Karpas-422 (cell line): Measurements from ENCODE around the gene KMT2C. TPM values are rescaled to one million over a fixed set of nuclear protein-coding genes. Genes with fewer than 3 reads are reported as not detected.

Experiments
- DNase-seq: peaks from one replicate; pipeline ENCODE4 v3.0.0-alpha.2; 2015
- H2AFZ ChIP-seq: fragments of 200-600 bp; sonication (generic); 2 replicates; pipeline ENCODE4 v1.6.1; 2014; ENCODE audit warnings: antibody characterized with exemption, low read length, mixed read lengths
- H3K27ac ChIP-seq: fragments of 200-600 bp; sonication (generic); 2 replicates; pipeline ENCODE4 v1.5.1; 2014; ENCODE audit warnings: mild to moderate bottlenecking, low read length, moderate library complexity
- H3K27me3 ChIP-seq: fragments of 200-600 bp; sonication (generic); 2 replicates; pipeline ENCODE4 v1.6.1; 2014; ENCODE audit warnings: low read length, mixed read lengths
- H3K36me3 ChIP-seq: fragments of 200-600 bp; sonication (generic); 2 replicates; pipeline ENCODE4 v1.6.1; 2014; ENCODE audit warnings: low read length, mixed read lengths; ENCODE audit not compliant: insufficient read depth
- H3K4me1 ChIP-seq: fragments of 200-600 bp; sonication (generic); 2 replicates; pipeline ENCODE4 v1.6.1; 2014; ENCODE audit warnings: mild to moderate bottlenecking, low read length, mixed read lengths
- H3K4me2 ChIP-seq: fragments of 200-600 bp; sonication (generic); 2 replicates; pipeline ENCODE4 v1.6.1; 2014; ENCODE audit warnings: low read length, low read depth, mild to moderate bottlenecking; ENCODE audit not compliant: poor library complexity, severe bottlenecking
- H3K4me3 ChIP-seq: fragments of 200-600 bp; sonication (generic); 2 replicates; pipeline ENCODE4 v1.5.1; 2014; ENCODE audit warnings: mild to moderate bottlenecking, antibody characterized with exemption, low read length, mixed read lengths
- H3K79me2 ChIP-seq: fragments of 200-600 bp; sonication (generic); 2 replicates; pipeline ENCODE4 v1.6.1; 2014; ENCODE audit warnings: mild to moderate bottlenecking, low read length, mixed read lengths
- H3K9ac ChIP-seq: fragments of 200-600 bp; sonication (generic); 2 replicates; pipeline ENCODE4 v1.6.0; 2014; ENCODE audit warnings: low read length
- H3K9me2 ChIP-seq: fragments of 200-600 bp; sonication (generic), shearing (Covaris generic); replicated peaks from 2 replicates; pipeline ENCODE4 v1.6.0; 2014; ENCODE audit warnings: mild to moderate bottlenecking, low read length, moderate library complexity; ENCODE audit not compliant: insufficient read depth
- H3K9me3 ChIP-seq: fragments of 300-700, 200-600 bp; sonication (generic); 2 replicates; pipeline ENCODE4 v1.6.1; 2014; ENCODE audit warnings: low read length, mixed read lengths
- H4K20me1 ChIP-seq: fragments of 200-600 bp; sonication (generic); 2 replicates; pipeline ENCODE4 v1.6.1; 2014; ENCODE audit warnings: mild to moderate bottlenecking, antibody characterized with exemption, low read length, low read depth; ENCODE audit not compliant: insufficient read depth
- total RNA-seq: library from RNA; depleted of rRNA; stranded (reverse); fragments of >200 nt; shearing (Covaris generic); gene quantifications from 2 replicates; pipeline ENCODE4 v1.2.3, GENCODE V29; 2014; ENCODE audit warnings: low replicate concordance

KMT2C gene
- total RNA-seq, 1 experiment from 2014 or later = 70.7 TPM

GRCh38 chr7:152103066-152103465, 332.7 kb downstream of the KMT2C start:
- Histone ChIP-seq H3K9ac (no peak overlapping the region), H3K9me2 (no peaks in the 10 kb centered on the region), H3K79me2 (no peaks in the 10 kb centered on the region), H3K4me1 (no peaks in the 10 kb centered on the region), H2AFZ (no peak overlapping the region), H3K27me3 (no peaks in the 10 kb centered on the region), H3K27ac (no peak overlapping the region), H3K9me3 (no peaks in the 10 kb centered on the region), H3K36me3 (no peaks in the 10 kb centered on the region), H4K20me1 (no peaks in the 10 kb centered on the region), H3K4me2 (no peak overlapping the region), H3K4me3 (no peak overlapping the region)
- no peak for DNase-seq

DNA sequence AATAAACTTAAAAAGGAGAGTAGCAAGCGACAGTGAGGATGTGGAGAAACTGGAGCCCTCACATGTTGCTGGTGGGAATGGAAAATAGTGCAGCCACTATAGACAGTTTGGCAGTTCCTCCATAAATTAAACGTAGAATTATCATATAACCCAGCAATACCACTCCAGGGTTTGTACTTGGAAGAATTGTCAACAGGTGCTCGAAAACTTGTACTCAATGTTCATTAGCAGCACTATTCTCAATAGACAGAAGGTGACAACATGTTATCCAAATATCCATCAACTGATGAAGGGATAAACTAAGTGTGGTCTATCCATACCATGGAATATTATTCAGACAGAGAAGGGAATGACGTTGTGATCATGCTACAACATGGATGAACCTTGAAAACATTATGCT, 338.5 kb downstream of the KMT2C start:
- Histone ChIP-seq H3K9ac (no peak overlapping the region), H2AFZ (no peak overlapping the region), H3K4me3 (no peak overlapping the region), H3K27me3 (no peaks in the 10 kb centered on the region), H3K36me3 (no peaks in the 10 kb centered on the region), H4K20me1 (no peaks in the 10 kb centered on the region), H3K4me1 (no peaks in the 10 kb centered on the region), H3K9me2 (no peaks in the 10 kb centered on the region), H3K4me2 (no peak overlapping the region), H3K27ac (no peak overlapping the region), H3K79me2 (no peaks in the 10 kb centered on the region), H3K9me3 (no peaks in the 10 kb centered on the region)
- no peak for DNase-seq

GRCh38 chr7:152095771-152096170, 340.0 kb downstream of the KMT2C start:
- Histone ChIP-seq H4K20me1 (no peaks in the 10 kb centered on the region), H3K27ac (no peak overlapping the region), H2AFZ (no peak overlapping the region), H3K36me3 (no peaks in the 10 kb centered on the region), H3K9ac (no peak overlapping the region), H3K79me2 (no peaks in the 10 kb centered on the region), H3K4me2 (no peak overlapping the region), H3K27me3 (no peaks in the 10 kb centered on the region), H3K4me3 (no peak overlapping the region), H3K9me2 (no peaks in the 10 kb centered on the region), H3K9me3 (no peaks in the 10 kb centered on the region), H3K4me1 (no peaks in the 10 kb centered on the region)
- DNase-seq = no peak

- Histone ChIP-seq H3K27me3 (no peaks in the 10 kb centered on the region), H3K9me3 (peaks cover 2% of the 10 kb centered on the region; the same call in 1 of the 2 replicates), H2AFZ (no peak overlapping the region), H3K27ac (no peak overlapping the region), H3K4me3 (no peak overlapping the region), H3K4me2 (no peak overlapping the region), H4K20me1 (no peaks in the 10 kb centered on the region), H3K4me1 (no peaks in the 10 kb centered on the region), H3K36me3 (no peaks in the 10 kb centered on the region), H3K9me2 (no peaks in the 10 kb centered on the region), H3K79me2 (no peaks in the 10 kb centered on the region), H3K9ac (no peak overlapping the region)
- no peak for DNase-seq
Measured at GRCh38 chr7:152093717-152094116, 342.1 kb downstream of the KMT2C start.

DNA sequence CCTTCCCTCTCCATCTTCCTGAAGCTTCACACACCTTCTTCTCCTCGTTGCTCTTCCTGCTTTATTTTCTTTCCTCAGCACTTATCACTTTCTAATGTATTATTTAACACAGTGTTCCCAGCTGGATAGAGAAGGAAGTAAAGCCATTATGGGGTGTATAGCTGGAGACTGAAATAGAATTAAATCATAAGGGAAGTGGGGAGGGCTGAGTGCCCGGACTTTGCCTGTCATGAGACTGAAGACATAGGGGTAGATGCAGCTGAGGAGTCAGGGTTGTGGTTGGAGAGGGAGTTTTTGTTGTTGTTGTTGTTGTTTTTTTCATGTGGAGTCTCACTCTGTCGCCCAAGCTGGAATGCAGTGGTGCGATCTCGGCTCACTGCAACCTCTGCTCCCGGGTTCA, 345.1 kb downstream of the KMT2C start:
- H3K9me2 ChIP-seq = no peaks in the 10 kb centered on the region
- DNase-seq = no peak
- no peak overlapping the region for H3K9ac ChIP-seq
- no peaks in the 10 kb centered on the region for H3K4me1 ChIP-seq
- H4K20me1 ChIP-seq = no peaks in the 10 kb centered on the region
- H3K4me3 ChIP-seq = no peak overlapping the region
- peaks cover 2% of the 10 kb centered on the region; the same call in 1 of the 2 replicates for H3K9me3 ChIP-seq
- no peaks in the 10 kb centered on the region for H3K36me3 ChIP-seq
- no peaks in the 10 kb centered on the region for H3K27me3 ChIP-seq
- no peak overlapping the region for H2AFZ ChIP-seq
- no peak overlapping the region for H3K27ac ChIP-seq
- H3K79me2 ChIP-seq = no peaks in the 10 kb centered on the region
- no peak overlapping the region for H3K4me2 ChIP-seq

GRCh38 chr7:152089183-152089582, 346.6 kb downstream of the KMT2C start:
- H3K27me3 ChIP-seq = no peaks in the 10 kb centered on the region
- H3K36me3 ChIP-seq = no peaks in the 10 kb centered on the region
- H3K4me2 ChIP-seq = no peak overlapping the region
- no peak overlapping the region for H3K27ac ChIP-seq
- no peak overlapping the region for H3K4me3 ChIP-seq
- H3K9me3 ChIP-seq = peaks cover 2% of the 10 kb centered on the region; the same call in 1 of the 2 replicates
- no peaks in the 10 kb centered on the region for H4K20me1 ChIP-seq
- H3K79me2 ChIP-seq = no peaks in the 10 kb centered on the region
- no peak overlapping the region for H3K9ac ChIP-seq
- no peaks in the 10 kb centered on the region for H3K9me2 ChIP-seq
- no peak for DNase-seq
- H2AFZ ChIP-seq = no peak overlapping the region
- H3K4me1 ChIP-seq = no peaks in the 10 kb centered on the region

GRCh38 chr7:152086513-152086912, 349.3 kb downstream of the KMT2C start:
- no peak overlapping the region for H3K27ac ChIP-seq
- no peak overlapping the region for H3K4me2 ChIP-seq
- no peaks in the 10 kb centered on the region for H4K20me1 ChIP-seq
- no peak overlapping the region for H2AFZ ChIP-seq
- no peak for DNase-seq
- H3K79me2 ChIP-seq = no peaks in the 10 kb centered on the region
- no peaks in the 10 kb centered on the region for H3K9me2 ChIP-seq
- 0 out of 2 replicates have a peak, but pooled peaks cover 5% of the 10 kb centered on the region for H3K27me3 ChIP-seq
- peaks cover 2% of the 10 kb centered on the region; the same call in 1 of the 2 replicates for H3K9me3 ChIP-seq
- H3K36me3 ChIP-seq = no peaks in the 10 kb centered on the region
- no peaks in the 10 kb centered on the region for H3K4me1 ChIP-seq
- H3K9ac ChIP-seq = no peak overlapping the region
- no peak overlapping the region for H3K4me3 ChIP-seq

GRCh38 chr7:152085131-152085530, 350.7 kb downstream of the KMT2C start:
- Histone ChIP-seq H3K36me3 (no peaks in the 10 kb centered on the region), H3K4me3 (no peak overlapping the region)

More at GRCh38 chr7:152085131-152085530, 350.7 kb downstream of the KMT2C start:
- Histone ChIP-seq H3K79me2 (no peaks in the 10 kb centered on the region), H3K9ac (no peak overlapping the region), H4K20me1 (no peaks in the 10 kb centered on the region), H2AFZ (no peak overlapping the region), H3K27ac (no peak overlapping the region), H3K9me2 (no peaks in the 10 kb centered on the region), H3K4me1 (no peaks in the 10 kb centered on the region), H3K27me3 (0 out of 2 replicates have a peak, but pooled peaks cover 6% of the 10 kb centered on the region), H3K9me3 (peaks cover 2% of the 10 kb centered on the region; the same call in 1 of the 2 replicates), H3K4me2 (no peak overlapping the region)
- DNase-seq = no peak
